Hematopoietic multipotent progenitor cell (in vitro differentiated cells): ENCODE results near the gene CHCHD3. TPM values are rescaled to one million over a fixed set of nuclear protein-coding genes. Genes with fewer than 3 reads are reported as not detected.

Source experiments
- DNase-seq, 3 donors: peaks; one replicate each; pipeline ENCODE4 v3.0.0-alpha.2; 2011 to 2015; ENCODE audit warnings: low read depth in 2 of 3, low spot score in 2 of 3
- total RNA-seq: library from RNA; depleted of rRNA; stranded (reverse); fragments of >200 nt; gene quantifications from one replicate; pipeline ENCODE4 v1.2.3, GENCODE V29; 2012

Gene CHCHD3
- total RNA-seq, 1 donor: 26.1 TPM

DNA sequence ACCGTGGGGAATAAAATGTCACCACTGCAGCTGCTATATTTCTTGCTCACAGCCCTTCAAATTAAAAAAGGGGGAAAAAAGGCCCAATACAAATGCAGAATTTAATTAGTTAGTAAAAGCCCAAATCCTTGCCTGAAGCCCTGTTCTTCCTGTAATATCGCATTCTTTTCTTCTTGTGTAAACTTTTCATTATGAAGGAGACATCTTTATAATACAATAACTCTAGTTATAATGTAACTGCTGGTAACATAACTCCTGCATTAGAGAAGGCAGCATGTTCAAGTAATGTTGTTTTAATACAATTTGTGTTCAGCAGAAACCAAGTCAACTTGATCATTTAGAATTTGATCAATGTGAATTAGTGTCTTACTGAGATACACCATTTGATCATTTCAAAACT, 250.9 kb downstream of the CHCHD3 start:
- no peak for DNase-seq

DNA sequence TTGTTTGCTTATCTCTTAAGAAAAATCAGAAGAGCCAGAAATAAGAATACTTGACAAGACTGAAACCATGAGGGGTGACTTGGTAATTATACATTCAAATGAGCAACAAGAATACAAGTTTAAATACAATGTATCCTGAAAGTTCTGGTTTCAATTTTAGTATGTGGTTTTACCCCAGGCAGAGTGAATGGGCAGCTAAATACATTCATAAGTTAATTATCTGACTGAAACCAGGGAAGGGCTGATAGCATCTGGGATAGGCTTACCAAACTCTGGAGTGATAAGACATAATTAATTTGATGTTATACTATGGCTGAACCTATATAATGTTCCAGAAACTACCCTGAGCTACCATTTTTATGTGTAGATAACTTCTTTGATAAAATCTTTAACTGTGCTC, 253.4 kb downstream of the CHCHD3 start:
- DNase-seq: no peak

DNA sequence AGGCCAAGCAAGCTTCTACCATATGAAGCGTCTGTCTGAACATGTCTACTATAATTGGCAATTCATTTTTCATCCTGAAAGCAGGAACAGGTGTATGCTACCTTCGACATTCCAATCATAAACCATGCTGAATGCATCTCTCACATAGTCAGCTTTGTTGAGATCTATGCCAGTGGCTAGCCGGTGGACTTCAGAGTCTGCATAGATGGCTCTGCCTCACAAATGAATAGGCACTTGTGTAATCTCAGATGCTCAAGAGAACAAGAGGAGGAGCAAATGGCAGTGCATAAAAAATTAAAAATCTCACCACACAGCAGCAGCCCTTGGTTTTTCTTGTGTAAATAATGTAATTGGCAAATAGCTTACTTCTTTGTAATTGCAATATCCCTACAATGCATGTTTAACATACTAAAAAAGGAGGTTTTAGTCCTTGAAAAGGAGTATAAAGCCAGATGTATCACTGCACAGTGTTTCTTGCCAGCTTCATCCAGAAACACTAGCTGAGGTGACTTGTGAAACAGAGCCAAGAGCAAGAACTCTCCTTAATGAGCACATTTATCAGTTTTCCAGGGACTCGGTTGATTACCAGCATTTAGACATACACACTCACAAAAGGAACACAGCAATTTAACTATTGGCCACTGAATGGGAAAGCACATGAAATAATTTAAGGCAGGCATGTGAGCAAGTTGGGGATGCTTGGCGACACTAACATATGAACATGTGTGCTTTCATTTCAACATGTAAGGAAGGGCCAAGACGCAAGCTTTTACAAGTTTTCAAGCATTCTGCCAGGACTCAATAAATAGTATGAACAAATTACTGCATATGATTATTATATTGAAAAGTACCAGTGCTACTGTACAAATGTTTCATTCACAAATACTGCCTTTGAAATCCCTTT, 255.7 kb downstream of the CHCHD3 start:
- no peak for DNase-seq

DNA sequence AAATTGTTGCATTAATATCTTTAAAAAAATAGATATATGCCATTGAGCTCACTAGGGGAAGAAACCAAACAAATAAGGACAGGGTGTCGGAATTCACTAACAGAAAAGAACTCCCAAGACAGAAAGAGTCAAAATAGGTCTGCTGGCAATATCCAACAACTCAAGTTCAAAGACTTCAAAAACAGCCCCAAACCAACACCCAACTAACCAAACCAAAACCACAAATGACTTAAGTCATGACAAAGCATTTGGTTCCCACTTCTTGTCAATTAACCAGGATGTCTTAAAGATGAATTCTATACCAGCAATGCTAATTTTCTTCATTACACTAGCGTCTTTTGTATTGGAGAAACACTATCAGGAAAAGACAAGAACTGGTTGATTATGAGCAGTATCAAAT, 256.7 kb downstream of the CHCHD3 start:
- DNase-seq: no peak

DNA sequence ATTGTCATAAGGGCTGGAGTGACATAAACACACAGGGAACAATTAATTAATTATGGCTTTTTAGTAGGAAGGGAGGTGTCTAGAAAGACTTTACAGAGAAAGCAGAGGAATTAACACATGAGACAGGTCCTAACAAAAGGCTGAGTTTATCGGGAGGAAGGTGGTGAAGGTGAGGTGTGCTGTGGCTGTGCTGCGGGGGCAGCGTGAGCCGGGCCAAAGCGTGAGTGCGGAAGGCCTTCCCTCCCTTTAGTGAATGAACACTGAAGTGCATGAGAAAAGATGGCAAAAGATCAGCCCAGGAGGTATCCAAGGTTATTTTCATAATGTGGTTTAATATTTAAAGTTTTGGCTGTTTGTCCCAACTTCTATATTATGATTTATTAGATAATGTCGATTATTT, 262.2 kb downstream of the CHCHD3 start:
- no peak for DNase-seq

DNA sequence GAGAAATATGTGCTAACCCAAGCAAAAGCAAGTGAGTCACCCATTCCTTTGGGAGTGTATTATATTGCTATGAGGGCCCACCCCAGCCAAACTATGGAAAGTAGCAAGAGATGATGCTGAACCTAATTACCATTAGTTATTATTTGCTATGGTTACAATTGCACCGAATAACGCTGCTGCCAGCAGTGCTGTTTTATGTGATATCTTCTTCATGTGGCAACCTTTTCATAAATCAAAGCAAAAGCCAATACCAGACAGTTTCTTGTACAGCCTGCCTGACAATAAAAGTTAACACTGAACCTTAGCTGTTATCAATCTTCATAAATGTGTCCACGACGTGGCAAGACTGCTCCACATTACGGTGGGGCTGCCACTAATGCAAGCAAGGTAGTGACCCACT, 263.9 kb downstream of the CHCHD3 start:
- no peak for DNase-seq

DNA sequence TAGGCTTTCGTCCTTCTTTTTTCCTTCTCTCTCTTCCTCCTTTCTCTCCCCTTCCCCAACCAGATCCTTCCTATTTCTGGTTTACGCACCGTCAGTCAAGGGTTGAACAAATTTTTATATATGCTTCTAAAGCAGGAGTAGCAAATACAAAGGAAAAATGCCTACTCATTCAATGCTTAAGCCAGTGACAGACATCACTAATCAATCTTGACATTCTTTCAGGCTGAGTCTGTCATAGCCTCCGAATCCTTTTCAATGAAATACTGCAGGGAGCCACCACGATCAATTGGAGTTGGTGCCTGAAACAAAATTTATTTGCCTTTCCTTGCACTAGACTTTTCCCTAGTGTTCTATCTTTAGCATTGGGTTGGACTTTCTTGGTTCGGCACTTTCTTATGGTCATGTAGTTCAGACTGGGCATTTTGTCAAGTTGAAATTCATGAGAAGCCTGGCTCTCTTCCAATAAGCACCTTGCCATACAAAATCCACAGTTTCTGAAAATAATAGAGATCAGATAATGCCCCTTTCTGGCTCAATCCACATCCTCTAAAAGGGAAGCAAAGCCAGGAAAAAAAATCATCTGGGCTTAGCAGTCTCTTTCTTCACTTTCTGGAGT, 266.1 kb downstream of the CHCHD3 start:
- DNase-seq: no peak

DNA sequence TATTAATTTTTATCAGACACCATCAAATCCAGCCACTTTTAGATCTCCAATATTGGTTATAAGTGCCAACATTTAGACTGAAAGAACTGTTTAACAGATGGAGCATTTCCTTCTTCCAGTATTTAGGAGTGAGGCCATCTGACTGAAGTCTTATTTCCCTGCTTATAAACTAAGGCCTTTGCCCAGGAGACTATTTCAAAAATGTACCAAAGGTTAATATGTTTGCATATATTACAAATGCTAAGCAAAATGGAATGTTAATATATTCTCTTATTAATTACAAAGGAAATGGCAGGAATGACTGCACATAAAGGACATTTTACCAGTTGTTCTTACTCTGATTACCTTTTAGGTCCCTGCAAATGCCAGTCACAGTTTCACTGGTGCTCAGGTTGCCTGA, 266.8 kb downstream of the CHCHD3 start:
- no peak for DNase-seq

DNA sequence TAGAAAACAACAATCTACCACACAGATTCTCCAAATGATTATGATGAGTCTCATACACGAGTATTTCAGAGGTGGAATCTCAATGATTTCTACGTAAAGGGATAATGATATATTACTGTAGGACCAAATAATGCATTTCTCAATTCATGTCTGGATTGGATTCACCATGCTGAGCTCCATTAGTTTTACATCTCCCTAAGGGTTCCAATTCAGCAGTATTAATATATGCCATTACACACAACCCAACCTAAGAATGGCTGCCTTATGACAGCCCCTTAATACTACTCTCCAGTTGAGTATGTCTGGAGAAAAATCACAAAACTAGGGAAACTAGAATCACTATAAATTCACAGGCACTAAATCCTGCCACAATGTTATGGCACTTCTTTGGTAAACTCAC, 271.3 kb downstream of the CHCHD3 start:
- DNase-seq: no peak

DNA sequence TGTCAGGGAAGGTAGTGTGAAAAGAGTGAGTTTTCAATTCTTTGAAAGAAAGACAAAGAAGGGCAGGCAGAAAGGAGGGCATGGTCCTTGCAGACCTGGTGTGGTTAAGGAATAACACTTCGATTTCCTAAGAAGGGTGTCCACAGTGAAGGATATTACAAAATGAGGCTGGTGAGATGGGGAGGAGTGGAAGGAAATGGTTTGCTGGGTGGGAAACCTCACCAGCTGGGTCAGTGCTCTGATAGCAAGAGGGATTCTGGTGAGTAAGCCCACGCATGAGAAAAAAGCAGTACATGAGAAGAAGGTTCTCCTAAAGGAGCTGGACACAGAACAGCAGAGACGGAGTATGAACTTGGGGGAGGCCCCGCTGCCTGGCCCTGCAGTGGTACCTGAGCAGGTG, 275.1 kb downstream of the CHCHD3 start:
- DNase-seq: no peak

DNA sequence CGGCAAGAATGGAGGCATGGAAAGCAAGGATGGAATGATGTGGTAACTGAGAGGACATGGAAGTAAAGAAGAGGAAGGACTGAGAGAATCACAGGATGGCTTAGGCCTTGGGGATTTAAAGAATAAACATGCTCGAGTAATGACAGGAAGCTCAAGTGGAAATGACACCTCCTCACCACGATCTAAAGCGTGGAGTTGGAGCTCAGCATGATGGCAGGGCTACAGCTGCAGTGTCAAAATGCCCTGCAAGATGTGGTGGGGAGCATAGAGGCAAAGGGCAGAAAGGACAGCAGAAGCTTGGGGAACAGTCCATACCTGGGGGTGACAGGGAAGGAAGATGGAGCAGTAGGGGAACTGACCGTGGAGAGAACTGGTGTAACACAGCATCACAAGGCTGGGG, 276.1 kb downstream of the CHCHD3 start:
- DNase-seq: no peak

DNA sequence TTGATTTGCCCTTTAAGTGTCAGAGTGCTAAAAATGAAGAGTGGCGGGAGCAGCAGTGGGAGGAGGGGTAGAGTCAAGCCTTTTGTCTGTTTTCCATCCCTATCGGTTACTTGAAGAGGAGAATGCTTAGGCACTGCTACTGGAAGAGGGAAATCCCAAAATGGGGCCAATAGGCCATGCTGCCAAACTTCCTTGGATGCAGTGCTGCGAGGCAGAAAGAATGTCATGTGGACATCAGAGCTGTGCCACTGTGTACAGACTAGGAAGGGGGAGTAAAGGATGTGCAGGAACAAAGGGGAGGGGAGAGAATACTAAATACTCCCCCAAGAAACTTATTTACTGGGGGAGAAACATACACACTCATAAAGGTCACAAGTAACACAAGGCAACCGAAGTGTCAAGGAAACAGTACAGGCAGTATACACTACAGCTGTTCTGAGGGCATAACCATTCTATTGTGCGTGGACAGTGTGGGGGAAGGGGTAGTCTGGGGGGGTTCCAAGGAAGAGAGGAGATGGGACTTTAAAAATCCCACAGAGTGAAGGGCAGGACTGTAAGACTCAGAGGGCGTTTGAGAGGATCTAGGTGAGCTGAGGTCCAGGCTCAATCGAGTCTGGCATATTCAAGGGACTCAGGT, 276.9 kb downstream of the CHCHD3 start:
- DNase-seq: no peak

DNA sequence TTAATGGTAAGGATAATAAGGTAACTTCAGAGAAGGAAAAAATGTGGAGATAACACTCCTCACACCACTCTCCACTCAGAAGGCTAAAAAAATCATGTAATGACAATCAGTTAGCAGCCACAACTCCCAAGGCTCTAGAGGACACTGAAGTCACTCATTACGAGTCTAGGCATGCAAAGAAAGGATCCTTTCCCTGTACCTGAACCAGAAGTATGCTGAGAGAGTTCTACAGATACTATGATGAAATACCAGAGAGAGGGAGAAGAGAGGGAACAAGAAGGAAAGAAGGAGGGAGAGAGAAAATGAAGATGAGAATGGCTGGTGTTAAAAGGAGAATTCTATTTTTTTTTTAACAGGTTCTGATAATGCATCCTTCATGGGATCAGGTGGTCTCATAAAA, 281.4 kb downstream of the CHCHD3 start:
- no peak for DNase-seq

DNA sequence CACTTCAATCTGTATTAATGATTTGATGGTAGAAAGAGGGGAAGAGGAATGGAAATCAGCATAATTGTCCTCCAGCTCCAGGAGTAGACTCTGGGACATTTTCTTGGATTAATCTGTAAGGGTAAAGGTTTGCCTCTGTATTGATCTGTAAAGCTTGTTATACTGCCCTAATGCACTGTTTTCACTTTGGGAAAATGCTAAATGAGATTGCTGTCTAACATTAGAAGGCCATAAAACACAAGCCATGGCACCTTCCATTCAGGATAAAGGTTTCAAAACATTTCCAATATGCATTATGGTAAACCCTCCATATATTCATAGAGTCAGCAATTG, 282.8 kb downstream of the CHCHD3 start:
- no peak for DNase-seq

DNA sequence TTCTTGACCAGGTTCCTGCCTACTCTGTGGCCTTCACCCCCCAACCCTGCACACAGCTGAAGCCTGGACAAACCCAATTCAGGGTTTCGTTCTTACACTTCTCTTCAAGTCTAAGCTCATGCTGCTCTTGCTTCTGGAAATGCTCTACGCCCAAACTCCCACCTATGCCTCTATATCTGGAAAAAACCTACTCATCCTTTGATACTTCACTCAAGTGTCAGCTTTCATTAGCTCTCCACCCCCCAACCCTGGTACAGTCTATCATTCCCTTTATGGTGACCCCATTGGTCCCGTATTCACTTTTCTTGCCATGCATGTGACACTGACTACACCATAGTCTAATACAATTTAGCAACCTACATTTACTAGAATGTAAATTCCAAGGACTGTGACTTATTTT, 284.7 kb downstream of the CHCHD3 start:
- no peak for DNase-seq

DNA sequence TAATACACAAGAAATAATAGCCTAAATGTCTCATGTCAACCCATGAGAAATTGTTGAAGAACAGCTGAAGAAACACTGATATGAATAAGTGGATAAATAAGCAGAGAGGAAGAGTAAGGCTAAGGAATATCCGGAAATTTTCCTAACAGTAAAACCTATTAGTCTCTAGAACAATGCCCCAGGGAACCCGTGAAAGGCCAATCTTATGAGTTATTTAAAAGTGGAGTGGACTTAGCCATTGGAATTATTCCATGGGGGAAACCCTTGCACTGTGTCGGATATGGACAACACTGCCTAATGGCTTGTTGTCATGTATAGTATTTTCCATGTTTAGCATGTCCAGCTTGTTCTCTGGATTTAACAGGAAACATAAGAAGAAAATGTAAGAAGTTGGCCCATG, 288.4 kb downstream of the CHCHD3 start:
- DNase-seq: no peak

DNA sequence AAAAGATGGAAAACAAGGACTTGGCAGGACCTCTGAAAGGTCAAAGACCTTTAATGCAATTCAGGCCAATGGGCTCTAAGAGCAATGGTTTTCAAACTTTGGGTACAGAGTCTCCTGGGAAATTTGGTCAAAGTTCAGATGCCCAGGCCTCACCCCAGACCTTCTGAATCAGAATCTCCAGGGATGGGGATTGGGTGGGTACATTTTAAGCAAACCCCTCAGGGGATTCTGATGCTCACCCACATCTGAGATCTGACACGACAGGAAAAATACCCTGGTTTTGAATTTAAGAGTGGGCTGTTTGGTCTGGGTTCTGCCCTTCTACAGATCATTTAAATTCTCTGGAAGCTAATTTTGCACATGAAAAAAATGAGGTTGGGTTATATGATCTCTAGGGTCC, 290.9 kb downstream of the CHCHD3 start:
- no peak for DNase-seq

DNA sequence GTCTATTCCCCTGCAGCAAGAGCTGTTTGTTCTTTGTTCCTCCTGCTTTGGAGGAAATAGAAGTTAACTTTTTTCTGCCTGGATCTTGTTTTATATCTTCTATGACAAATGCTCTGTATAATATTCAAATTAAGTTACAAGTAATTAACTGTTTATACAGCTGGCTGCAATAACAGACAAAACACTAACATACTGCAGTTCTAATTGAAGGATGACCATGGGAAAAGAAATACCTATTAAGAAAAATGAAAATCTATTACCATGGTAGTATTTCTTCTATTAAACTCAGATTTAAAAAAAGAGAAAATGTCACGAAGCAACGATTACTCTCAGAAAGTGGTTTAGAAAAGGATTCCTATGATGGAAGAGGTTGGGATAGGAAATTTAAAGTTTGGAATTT, 291.8 kb downstream of the CHCHD3 start:
- DNase-seq: no peak

DNA sequence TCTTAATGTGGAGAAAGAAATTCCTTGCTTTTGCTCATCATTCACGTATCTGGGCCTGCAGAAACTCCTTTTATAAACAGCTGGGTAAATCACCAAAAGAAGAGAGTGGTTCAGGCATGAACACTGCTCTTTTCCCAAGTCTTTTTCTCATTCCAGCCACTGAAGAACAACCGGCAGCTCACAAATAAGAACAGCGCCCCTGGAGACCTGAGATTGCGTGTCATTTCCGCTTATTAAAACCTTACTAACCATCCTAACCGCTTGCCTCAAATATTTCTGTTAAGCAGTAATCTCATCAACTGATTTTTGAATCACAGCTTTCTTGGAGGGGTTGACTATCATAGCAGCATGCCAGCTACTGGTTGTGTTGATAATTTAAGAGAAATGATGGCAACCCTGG, 292.6 kb downstream of the CHCHD3 start:
- DNase-seq: no peak

DNA sequence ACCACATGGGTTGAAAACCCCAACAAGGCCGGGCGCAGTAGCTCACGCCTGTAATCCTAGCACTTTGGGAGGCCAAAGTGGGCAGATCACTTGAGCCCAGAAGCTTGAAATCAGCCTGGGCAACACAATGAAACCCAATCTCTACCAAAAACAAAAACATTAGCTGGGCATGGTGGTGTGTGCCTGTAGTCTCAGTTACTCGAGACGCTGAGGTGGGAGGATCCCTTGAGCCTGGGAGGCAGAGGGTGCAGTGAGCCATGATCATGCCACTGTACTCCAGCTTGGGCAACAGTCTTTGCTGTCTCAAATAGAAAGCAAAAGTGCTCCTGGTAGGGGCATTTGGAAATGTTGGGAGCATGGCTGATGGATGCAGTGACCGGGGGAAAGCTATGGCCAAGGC, 296.0 kb downstream of the CHCHD3 start:
- no peak for DNase-seq

DNA sequence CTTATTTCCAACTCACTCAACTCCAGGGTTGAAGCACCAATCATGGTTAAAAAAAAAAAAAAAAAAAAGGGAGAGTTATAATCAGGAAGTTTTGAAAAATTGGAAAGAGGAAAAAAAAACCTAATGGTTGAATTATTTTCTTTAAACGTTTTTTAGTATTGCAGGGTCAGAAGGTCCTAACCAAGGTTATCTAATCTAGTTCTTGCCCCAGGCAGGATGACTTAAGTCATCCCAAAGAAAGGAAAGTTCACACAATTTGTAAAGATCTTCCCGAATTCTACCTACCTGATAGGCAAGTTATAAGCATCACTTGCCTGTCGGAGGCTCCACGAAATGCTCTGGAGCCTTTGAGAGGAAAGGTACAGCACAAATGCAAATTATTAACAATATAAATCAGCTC, 297.5 kb downstream of the CHCHD3 start:
- no peak for DNase-seq

DNA sequence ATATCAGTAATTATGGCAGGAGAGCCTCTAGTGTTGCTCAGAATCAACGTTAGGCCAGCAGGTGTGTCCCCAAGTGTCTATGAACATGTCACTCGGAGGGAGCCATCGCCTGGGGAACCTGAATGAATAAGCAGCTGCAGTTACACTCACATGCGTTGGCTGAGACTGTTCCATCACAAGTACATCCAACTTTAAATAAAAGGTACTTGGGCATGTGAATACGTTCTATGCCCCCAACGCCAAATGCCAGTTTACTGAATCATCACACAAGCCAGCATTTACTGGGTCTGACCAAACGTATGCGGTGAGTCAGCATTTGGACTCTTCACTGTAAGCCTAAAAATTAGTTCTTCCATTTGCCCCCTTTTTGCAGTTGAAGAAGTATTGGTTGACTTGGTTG, 298.1 kb downstream of the CHCHD3 start:
- DNase-seq: no peak
